ENCODE measurements around the gene TMEM154.

- no peak for TF ChIP-seq CTCF (conservative IDR thresholded peaks at IDR 0.05; ENCODE audit: low read depth, low read length)
- no peak for TF ChIP-seq EZH2 (IDR thresholded peaks at IDR 0.05; ENCODE audit: borderline replicate concordance, low read depth, low read length, poor library complexity, severe bottlenecking)
Measured at GRCh38 chr4:152697284-152698088, 17.7 kb upstream of the TMEM154 start.

All from A673 (cell line).